ENCODE data around the gene CDH13.
"Not testable (repeated sequence)": the region's sequence is repeated elsewhere in the genome, so short reads cannot be mapped to it uniquely, and the experiment has no call there.

The CDH13 gene

GRCh38 chr16:82926500-82926899, 299.7 kb downstream of the CDH13 start:
- no peak overlapping the region for H3K4me3 ChIP-seq (ENCODE audit: low read depth, low read length)

GRCh38 chr16:82933933-82934332, 307.2 kb downstream of the CDH13 start:
- not testable (repeated sequence) for H3K4me3 ChIP-seq (ENCODE audit: low read depth, low read length)

- H3K4me3 ChIP-seq (ENCODE audit: low read depth, low read length): no peak overlapping the region
Measured at GRCh38 chr16:82935766-82936165, 309.0 kb downstream of the CDH13 start.

GRCh38 chr16:82936941-82937551, 310.3 kb downstream of the CDH13 start:
- no peak overlapping the region for H3K4me3 ChIP-seq (ENCODE audit: low read depth, low read length)

- H3K4me3 ChIP-seq (ENCODE audit: low read depth, low read length): no peak overlapping the region
Measured at GRCh38 chr16:82937926-82938520, 311.3 kb downstream of the CDH13 start.

- H3K4me3 ChIP-seq (ENCODE audit: low read depth, low read length): no peak overlapping the region
Measured at GRCh38 chr16:82943371-82943770, 316.6 kb downstream of the CDH13 start.

GRCh38 chr16:82945420-82946101, 318.8 kb downstream of the CDH13 start:
- H3K4me3 ChIP-seq (ENCODE audit: low read depth, low read length): no peak overlapping the region

GRCh38 chr16:82947698-82948097, 320.9 kb downstream of the CDH13 start:
- H3K4me3 ChIP-seq (ENCODE audit: low read depth, low read length): no peak overlapping the region

GRCh38 chr16:82949016-82949415, 322.2 kb downstream of the CDH13 start:
- H3K4me3 ChIP-seq (ENCODE audit: low read depth, low read length): no peak overlapping the region

GRCh38 chr16:82953517-82953916, 326.7 kb downstream of the CDH13 start:
- H3K4me3 ChIP-seq (ENCODE audit: low read depth, low read length): no peak overlapping the region

GRCh38 chr16:82954224-82954929, 327.6 kb downstream of the CDH13 start:
- H3K4me3 ChIP-seq (ENCODE audit: low read depth, low read length): no peak overlapping the region

GRCh38 chr16:82955741-82956348, 329.1 kb downstream of the CDH13 start:
- H3K4me3 ChIP-seq (ENCODE audit: low read depth, low read length): no peak overlapping the region

GRCh38 chr16:82957212-82957611, 330.4 kb downstream of the CDH13 start:
- no peak overlapping the region for H3K4me3 ChIP-seq (ENCODE audit: low read depth, low read length)

- H3K4me3 ChIP-seq (ENCODE audit: low read depth, low read length): no peak overlapping the region
Measured at GRCh38 chr16:82960918-82961317, 334.1 kb downstream of the CDH13 start.

GRCh38 chr16:82963653-82964052, 336.9 kb downstream of the CDH13 start:
- H3K4me3 ChIP-seq (ENCODE audit: low read depth, low read length): no peak overlapping the region

GRCh38 chr16:82965808-82966207, 339.0 kb downstream of the CDH13 start:
- no peak overlapping the region for H3K4me3 ChIP-seq (ENCODE audit: low read depth, low read length)

GRCh38 chr16:82967424-82967823, 340.7 kb downstream of the CDH13 start:
- H3K4me3 ChIP-seq (ENCODE audit: low read depth, low read length): no peak overlapping the region

- H3K4me3 ChIP-seq (ENCODE audit: low read depth, low read length): no peak overlapping the region
Measured at GRCh38 chr16:82971126-82971525, 344.4 kb downstream of the CDH13 start.

GRCh38 chr16:82972331-82972919, 345.7 kb downstream of the CDH13 start:
- H3K4me3 ChIP-seq (ENCODE audit: low read depth, low read length): no peak overlapping the region

- H3K4me3 ChIP-seq (ENCODE audit: low read depth, low read length): no peak overlapping the region
Measured at GRCh38 chr16:82979406-82980111, 352.8 kb downstream of the CDH13 start.
